ENCODE measurements around the gene NDUFV1.
"Not testable (repeated sequence)": the region's sequence is repeated elsewhere in the genome, so short reads cannot be mapped to it uniquely, and the experiment has no call there.

Gene NDUFV1

DNA sequence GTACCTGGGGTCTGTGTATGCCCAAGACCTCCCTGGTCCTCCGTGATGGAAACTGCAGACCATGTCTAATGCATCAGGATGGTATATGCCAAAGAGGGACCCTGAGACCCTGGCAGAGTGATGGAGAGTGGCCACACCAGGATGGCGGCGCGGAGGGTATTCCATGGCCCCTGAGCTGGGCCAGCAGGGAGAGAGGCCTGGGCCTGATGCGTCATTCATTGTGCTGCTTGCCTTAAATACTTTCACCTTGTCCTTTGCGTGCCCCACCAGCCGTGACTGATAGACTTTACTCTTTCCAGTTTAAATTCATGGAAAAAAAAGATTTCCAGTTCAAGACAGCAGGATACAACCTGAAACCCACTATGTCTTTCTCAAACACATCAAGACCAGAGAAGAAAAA lies 5.6 kb upstream of the NDUFV1 start:
- H3K27ac ChIP-seq, result no peak overlapping the region

DNA sequence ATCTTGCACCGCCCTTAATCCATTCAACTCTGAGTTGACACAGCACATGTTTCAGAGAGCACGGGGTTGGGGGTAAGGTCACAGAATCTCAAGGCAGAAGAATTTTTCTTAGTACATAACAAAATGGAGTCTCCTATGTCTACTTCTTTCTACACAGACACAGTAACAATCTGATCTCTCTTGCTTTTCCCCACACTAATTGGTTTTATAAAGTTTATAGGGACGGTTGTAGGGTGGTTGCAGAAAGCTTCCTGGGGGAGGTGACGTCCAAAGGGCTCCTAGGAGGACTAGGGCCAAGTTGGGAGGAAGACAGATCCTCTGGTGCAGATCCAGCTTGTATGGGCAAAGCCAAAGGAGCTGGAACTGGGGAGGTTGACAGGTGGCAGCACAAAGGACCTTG lies 2.6 kb upstream of the NDUFV1 start:
- not testable (repeated sequence) for H3K27ac ChIP-seq

More for the DNA sequence above, 5.6 kb upstream of the NDUFV1 start:
- TF ChIP-seq, protein P1, sequence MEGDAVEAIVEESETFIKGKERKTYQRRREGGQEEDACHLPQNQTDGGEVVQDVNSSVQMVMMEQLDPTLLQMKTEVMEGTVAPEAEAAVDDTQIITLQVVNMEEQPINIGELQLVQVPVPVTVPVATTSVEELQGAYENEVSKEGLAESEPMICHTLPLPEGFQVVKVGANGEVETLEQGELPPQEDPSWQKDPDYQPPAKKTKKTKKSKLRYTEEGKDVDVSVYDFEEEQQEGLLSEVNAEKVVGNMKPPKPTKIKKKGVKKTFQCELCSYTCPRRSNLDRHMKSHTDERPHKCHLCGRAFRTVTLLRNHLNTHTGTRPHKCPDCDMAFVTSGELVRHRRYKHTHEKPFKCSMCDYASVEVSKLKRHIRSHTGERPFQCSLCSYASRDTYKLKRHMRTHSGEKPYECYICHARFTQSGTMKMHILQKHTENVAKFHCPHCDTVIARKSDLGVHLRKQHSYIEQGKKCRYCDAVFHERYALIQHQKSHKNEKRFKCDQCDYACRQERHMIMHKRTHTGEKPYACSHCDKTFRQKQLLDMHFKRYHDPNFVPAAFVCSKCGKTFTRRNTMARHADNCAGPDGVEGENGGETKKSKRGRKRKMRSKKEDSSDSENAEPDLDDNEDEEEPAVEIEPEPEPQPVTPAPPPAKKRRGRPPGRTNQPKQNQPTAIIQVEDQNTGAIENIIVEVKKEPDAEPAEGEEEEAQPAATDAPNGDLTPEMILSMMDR (IDR thresholded peaks at IDR 0.05), result no peak
- TF ChIP-seq ZFX (IDR thresholded peaks at IDR 0.05; ENCODE audit: borderline replicate concordance), result no peak

DNA sequence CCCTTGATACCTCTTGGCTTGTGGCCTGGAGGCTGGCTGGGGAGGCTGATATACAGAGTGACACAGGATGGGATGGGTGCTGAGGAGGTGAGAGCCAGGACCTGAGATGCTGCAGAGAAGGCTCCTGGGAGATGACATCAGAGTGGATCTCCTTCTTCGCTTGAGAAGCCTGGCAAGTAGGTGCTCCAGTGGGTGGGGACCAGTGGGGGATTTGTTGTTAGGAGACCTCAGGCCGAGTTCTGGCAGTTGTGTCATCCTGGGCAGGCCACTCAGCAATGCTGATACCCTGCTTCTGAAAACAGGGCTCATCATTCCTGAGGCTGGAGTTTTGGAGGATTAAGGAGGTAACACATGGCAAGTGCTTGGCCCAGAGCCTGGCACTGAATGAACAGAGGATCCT lies 1.9 kb upstream of the NDUFV1 start:
- H3K27ac ChIP-seq, result no peak overlapping the region

DNA sequence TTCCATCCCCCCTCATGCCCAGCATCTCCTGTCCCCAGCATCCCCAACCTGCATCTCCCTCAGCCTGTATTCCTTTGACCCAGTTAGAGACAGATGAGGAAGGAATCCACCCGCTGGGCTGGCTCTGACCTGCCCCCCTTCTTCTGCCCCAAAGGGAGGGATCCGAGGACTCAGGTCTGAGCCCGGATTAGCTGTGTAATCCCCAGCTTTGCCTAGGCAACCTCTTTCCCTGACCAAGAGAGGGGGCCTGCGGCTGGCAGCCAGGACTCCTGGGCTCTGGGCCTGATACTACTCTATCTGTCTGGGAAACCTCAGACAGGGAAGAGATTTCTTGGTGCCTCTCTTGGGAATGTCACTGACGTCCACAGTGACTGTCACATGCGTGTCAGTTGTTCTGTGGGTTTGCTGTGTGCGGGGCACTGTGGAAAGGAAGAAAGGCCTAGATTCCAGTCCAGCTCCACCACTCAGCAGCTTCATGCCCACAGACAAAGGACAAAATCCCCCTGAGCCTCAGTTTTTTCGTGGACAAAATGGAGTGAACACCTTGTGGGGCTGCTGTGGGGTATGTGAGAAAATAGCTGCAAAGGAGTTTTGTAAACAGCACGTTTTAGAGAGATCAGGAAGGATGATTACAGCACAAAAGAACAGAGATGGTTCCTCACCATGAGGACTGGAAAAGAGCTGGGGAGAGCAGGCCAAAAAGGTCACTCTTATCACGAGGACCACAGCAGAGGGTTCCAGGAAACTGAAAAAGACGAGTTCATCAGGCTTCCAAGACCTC lies 1.3 kb upstream of the NDUFV1 start:
- TF ChIP-seq, protein P1 (IDR thresholded peaks at IDR 0.05), result no peak
- no peak overlapping the region for H3K27ac ChIP-seq

More for the DNA sequence above, 1.9 kb upstream of the NDUFV1 start:
- no peak for TF ChIP-seq ZFX (IDR thresholded peaks at IDR 0.05; ENCODE audit: borderline replicate concordance)
- TF ChIP-seq, protein P1 (IDR thresholded peaks at IDR 0.05), result no peak

GRCh38 chr11:67606093-67606491 lies 644 bp upstream of the NDUFV1 start:
- TF ChIP-seq, protein P1 (IDR thresholded peaks at IDR 0.05), result no peak
- TF ChIP-seq ZFX (IDR thresholded peaks at IDR 0.05; ENCODE audit: borderline replicate concordance), result no peak
- peak overlapping the region; percentile 60 for H3K27ac ChIP-seq

DNA sequence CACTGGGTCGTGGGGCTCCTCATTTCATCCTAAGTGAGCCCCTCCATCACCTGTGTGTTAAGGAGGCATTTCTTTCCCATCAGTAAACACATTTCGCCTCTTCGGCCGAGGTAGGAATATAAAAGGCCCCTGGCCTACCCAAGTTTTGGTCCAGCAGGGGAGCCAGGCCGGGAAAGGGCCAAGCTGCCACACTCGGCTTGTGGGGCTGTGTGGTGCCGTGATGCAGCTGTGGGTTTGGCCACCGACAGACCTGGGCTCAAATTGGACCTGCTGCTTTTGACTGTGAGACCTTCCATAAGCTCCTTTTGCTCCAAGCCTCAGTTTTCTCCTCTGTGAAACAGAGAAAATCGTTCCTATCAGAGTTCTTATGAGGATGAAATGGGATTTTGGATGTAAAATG lies 771 bp downstream of the NDUFV1 start:
- peak overlapping the region; percentile 60 for H3K27ac ChIP-seq
- TF ChIP-seq, protein P1 (IDR thresholded peaks at IDR 0.05), result no peak
- no peak for TF ChIP-seq ZFX (IDR thresholded peaks at IDR 0.05; ENCODE audit: borderline replicate concordance)

DNA sequence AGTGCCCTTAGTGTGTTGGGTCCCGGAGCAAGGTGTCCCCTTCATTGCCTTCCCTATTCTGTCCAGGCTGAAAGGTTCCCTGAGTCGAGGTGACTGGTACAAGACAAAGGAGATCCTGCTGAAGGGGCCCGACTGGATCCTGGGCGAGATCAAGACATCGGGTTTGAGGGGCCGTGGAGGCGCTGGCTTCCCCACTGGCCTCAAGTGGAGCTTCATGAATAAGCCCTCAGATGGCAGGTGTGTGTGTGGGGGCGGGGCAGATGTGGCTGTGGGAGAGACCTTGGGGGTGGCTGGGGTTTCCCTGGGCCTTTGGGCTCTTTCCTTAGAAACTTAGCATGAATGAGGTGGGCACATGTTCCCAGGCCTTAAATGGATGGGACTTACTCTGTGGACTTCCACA lies 1.8 kb downstream of the NDUFV1 start:
- H3K27ac ChIP-seq, result no peak overlapping the region
- TF ChIP-seq, protein P1 (IDR thresholded peaks at IDR 0.05), result no peak
- no peak for TF ChIP-seq ZFX (IDR thresholded peaks at IDR 0.05; ENCODE audit: borderline replicate concordance)

GRCh38 chr11:67609316-67609715 lies 2.6 kb downstream of the NDUFV1 start:
- no peak for TF ChIP-seq ZFX (IDR thresholded peaks at IDR 0.05; ENCODE audit: borderline replicate concordance)
- TF ChIP-seq, protein P1 (IDR thresholded peaks at IDR 0.05), result no peak
- H3K27ac ChIP-seq, result no peak overlapping the region
